ENCODE measurements around the gene MKKS. TPM values are rescaled to one million over a fixed set of nuclear protein-coding genes. Genes with fewer than 3 reads are reported as not detected.
A peak's percentile ranks its signal among the peaks of the same experiment; 100 is the strongest.
"Not testable (repeated sequence)": the region's sequence is repeated elsewhere in the genome, so short reads cannot be mapped to it uniquely, and the experiment has no call there.

Gene MKKS
- total RNA-seq, 1 donor from 2014 or later: 22.3 TPM

DNA sequence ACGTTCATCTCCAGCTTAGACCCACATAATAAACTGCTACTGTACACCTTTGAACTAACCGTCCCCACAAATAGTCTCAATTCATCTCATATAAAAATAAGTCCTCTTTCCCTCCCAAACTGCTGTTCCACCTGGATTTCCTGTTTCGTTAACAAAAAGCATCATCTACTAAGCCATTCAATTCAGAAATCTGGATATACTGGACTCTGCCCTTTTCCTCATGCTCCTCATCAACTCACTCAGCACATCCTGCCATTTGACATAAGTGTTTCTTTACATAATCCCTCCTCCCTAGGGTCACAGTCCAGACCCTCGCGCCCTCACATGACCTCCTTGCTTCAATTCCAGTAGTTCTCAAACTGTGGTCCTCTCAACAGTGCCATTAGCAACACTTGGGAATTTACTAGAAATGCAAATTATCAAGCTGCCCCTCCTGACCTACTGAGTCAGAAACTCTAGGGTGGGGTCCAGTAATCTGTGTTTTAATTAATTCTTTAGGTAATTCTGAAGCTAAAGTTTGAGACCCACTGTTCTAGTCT is 4.5 kb downstream of the MKKS start:
- no peaks in the 10 kb centered on the region for H3K9me3 Mint-ChIP-seq
- no peaks in the 10 kb centered on the region for H3K27me3 Mint-ChIP-seq (ENCODE audit: low read depth)
- no peak for DNase-seq (ENCODE audit: low read depth, low spot score)
- TF ChIP-seq, protein P1, sequence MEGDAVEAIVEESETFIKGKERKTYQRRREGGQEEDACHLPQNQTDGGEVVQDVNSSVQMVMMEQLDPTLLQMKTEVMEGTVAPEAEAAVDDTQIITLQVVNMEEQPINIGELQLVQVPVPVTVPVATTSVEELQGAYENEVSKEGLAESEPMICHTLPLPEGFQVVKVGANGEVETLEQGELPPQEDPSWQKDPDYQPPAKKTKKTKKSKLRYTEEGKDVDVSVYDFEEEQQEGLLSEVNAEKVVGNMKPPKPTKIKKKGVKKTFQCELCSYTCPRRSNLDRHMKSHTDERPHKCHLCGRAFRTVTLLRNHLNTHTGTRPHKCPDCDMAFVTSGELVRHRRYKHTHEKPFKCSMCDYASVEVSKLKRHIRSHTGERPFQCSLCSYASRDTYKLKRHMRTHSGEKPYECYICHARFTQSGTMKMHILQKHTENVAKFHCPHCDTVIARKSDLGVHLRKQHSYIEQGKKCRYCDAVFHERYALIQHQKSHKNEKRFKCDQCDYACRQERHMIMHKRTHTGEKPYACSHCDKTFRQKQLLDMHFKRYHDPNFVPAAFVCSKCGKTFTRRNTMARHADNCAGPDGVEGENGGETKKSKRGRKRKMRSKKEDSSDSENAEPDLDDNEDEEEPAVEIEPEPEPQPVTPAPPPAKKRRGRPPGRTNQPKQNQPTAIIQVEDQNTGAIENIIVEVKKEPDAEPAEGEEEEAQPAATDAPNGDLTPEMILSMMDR (conservative IDR thresholded peaks at IDR 0.05): no peak
- peak overlapping the region; percentile 15 for H3K27ac Mint-ChIP-seq (ENCODE audit: unreplicated experiment)
- peaks cover 4% of the 10 kb centered on the region for H3K36me3 Mint-ChIP-seq (ENCODE audit: low read depth)
- peak overlapping the region; percentile 28 for H3K4me3 Mint-ChIP-seq
- H3K4me1 Mint-ChIP-seq: peaks cover 39% of the 10 kb centered on the region

DNA sequence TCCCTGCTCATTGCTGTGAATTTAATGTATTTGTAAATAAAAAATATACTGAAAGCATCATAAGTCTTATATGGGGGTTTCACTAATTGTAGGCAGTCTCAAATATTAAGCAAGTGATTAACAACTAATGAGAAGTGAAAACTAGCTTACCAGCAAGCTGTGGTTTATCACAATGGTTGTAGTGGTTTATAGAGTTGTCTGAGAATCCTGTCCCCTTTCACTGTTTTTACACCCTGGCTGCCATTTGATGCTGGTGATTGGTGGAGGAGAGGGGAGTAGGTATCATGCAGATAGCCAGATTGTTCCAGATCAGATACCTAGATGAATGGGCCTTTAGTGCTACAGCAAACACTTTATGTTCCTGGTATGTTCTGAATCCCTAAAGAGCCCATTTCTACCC is 6.0 kb downstream of the MKKS start:
- H3K4me1 Mint-ChIP-seq: peaks cover 31% of the 10 kb centered on the region
- H3K27me3 Mint-ChIP-seq (ENCODE audit: low read depth): no peaks in the 10 kb centered on the region
- TF ChIP-seq, protein P1 (conservative IDR thresholded peaks at IDR 0.05): no peak
- H3K4me3 Mint-ChIP-seq: no peak overlapping the region
- no peak for DNase-seq (ENCODE audit: low read depth, low spot score)
- peaks cover 4% of the 10 kb centered on the region for H3K36me3 Mint-ChIP-seq (ENCODE audit: low read depth)
- no peak overlapping the region for H3K27ac Mint-ChIP-seq (ENCODE audit: unreplicated experiment)
- H3K9me3 Mint-ChIP-seq: no peaks in the 10 kb centered on the region

DNA sequence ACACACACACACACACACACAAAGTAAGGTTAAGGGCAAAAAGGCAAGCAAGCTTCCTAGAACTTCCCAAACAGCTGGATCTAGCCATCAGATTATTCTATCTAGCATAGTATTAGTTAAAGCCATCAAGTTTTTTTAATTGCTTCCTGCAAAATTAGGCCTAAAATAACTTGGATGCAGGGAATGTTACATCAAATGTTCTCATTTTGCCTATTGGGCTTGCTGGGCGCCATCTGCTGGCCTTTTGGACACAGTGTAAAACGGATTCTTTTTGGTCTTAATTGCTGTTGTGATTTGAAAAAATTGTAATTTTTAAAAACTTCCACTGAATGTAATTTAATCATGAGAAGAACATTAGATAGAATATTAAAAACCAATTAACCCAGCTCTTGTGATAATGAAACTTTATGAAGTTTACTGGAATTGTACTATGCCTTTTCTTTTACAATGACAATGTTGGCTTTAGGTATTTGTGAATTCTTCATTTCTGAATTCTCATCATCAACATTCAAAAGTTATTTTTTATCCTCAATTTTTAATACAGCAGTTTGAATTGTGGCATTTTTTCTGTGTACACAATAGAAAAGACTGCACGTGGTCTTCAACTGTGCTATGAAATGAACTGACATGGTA is 6.8 kb downstream of the MKKS start:
- Mint-ChIP-seq H3K9me3 (no peaks in the 10 kb centered on the region), H3K27me3 (ENCODE audit: low read depth) (no peaks in the 10 kb centered on the region), H3K4me1 (peaks cover 28% of the 10 kb centered on the region), H3K27ac (ENCODE audit: unreplicated experiment) (no peak overlapping the region), H3K36me3 (ENCODE audit: low read depth) (peaks cover 4% of the 10 kb centered on the region), H3K4me3 (no peak overlapping the region)
- TF ChIP-seq, protein P1 (conservative IDR thresholded peaks at IDR 0.05): peak; percentile 89
- peak; percentile 28 for DNase-seq (ENCODE audit: low read depth, low spot score)

DNA sequence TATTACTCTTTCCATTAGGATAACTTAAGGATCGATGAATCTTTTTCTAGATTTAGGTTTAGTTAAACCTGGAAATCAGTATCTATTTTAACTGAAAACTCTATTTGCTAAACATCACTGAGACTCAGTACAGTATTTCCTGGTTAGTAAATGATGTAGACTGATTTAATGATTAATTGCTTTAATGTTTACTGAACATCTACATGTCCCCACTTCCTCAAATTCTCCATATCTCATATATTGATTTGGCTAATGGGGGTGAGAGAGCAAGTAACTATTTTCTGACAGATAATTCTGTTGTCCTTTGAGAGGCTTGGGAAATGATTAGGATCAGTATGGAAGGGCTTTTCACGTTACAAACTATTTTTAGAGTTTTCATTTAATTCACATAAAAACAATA is 10.3 kb downstream of the MKKS start:
- Mint-ChIP-seq H3K36me3 (ENCODE audit: low read depth) (peaks cover 4% of the 10 kb centered on the region), H3K27me3 (ENCODE audit: low read depth) (no peaks in the 10 kb centered on the region), H3K9me3 (no peaks in the 10 kb centered on the region), H3K27ac (ENCODE audit: unreplicated experiment) (no peak overlapping the region), H3K4me3 (no peak overlapping the region), H3K4me1 (peaks cover 4% of the 10 kb centered on the region)
- TF ChIP-seq, protein P1 (conservative IDR thresholded peaks at IDR 0.05): no peak
- no peak for DNase-seq (ENCODE audit: low read depth, low spot score)

DNA sequence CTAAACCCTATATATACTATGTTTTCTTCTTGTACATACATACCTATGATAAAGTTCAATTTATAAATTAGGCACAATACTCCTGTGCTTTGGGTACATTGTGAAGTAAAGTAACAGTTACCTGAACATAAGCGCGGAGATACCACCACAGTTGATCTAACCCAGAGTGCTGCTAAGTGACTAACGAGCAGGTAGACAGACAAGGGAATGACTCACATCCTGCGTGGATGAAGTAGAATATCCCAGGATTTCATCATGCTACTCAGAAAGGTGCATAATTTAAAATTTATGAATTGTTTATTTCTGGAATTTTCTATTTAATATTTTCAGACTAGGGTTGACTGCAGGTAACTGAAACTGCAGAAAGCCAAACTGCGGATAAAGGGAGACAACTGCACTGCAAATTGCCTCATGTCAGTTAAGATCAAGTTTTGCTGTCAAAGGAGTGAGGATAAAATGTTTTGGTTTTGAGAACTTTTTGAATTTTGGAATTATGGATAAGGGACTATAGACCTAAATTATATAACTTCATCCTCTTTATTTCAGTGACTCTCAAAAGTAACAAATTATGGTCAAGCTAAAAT is 14.4 kb downstream of the MKKS start:
- Mint-ChIP-seq H3K27ac (ENCODE audit: unreplicated experiment) (no peak overlapping the region), H3K9me3 (no peaks in the 10 kb centered on the region)
- TF ChIP-seq, protein P1 (conservative IDR thresholded peaks at IDR 0.05): no peak

DNA sequence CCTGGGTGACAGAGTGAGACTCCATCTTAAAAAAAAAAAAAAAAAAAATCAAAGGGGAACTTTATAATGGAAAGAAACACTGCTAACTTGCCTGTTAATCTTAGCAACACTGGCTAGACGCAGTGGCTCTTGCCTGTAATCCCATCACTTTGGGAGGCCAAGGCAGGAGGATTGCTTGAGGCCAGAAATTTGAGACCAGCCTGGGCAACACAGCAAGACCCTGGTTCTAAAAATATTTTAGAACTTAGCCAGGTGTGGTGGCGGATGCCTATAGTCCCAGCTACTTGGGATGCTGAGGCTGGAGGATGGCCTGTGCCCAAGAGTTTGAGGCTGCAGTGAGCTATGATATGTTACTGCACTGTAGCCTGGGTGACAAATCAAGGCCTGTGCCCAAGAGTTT is 16.8 kb downstream of the MKKS start:
- not testable (repeated sequence) for H3K36me3 Mint-ChIP-seq (ENCODE audit: low read depth); H3K9me3 Mint-ChIP-seq; DNase-seq (ENCODE audit: low read depth, low spot score); H3K27me3 Mint-ChIP-seq (ENCODE audit: low read depth); H3K4me3 Mint-ChIP-seq; H3K27ac Mint-ChIP-seq (ENCODE audit: unreplicated experiment)
- peaks cover 17% of the 10 kb centered on the region for H3K4me1 Mint-ChIP-seq

More for the DNA sequence above, 14.4 kb downstream of the MKKS start:
- peaks cover 17% of the 10 kb centered on the region for H3K4me1 Mint-ChIP-seq
- no peaks in the 10 kb centered on the region for H3K27me3 Mint-ChIP-seq (ENCODE audit: low read depth)
- no peak overlapping the region for H3K4me3 Mint-ChIP-seq
- no peak for DNase-seq (ENCODE audit: low read depth, low spot score)
- peaks cover 5% of the 10 kb centered on the region for H3K36me3 Mint-ChIP-seq (ENCODE audit: low read depth)
